ENCODE measurements around the gene BPIFA1. TPM values are rescaled to one million over a fixed set of nuclear protein-coding genes. Genes with fewer than 3 reads are reported as not detected.

Gene BPIFA1
- total RNA-seq, 1 donor from 2014 or later = not detected

- no peak overlapping the region for H3K4me3 Mint-ChIP-seq (ENCODE audit: low read depth)
- H3K4me1 Mint-ChIP-seq (ENCODE audit: low read depth) = no peaks in the 10 kb centered on the region
- peaks cover 70% of the 10 kb centered on the region for H3K27me3 Mint-ChIP-seq
- no peaks in the 10 kb centered on the region for H3K9me3 Mint-ChIP-seq (ENCODE audit: low read depth)
- no peak for DNase-seq (ENCODE audit: low spot score, unreplicated experiment)
- H3K27ac Mint-ChIP-seq = no peak overlapping the region
- no peak for TF ChIP-seq CTCF (IDR thresholded peaks at IDR 0.05; ENCODE audit: unreplicated experiment)
- no peaks in the 10 kb centered on the region for H3K36me3 Mint-ChIP-seq (ENCODE audit: insufficient read depth)
These were observed 25.4 kb upstream of the BPIFA1 start for GRCh38 chr20:33210371-33210770.

- Mint-ChIP-seq H3K4me1 (ENCODE audit: low read depth) (no peaks in the 10 kb centered on the region), H3K9me3 (ENCODE audit: low read depth) (no peaks in the 10 kb centered on the region), H3K4me3 (ENCODE audit: low read depth) (no peak overlapping the region), H3K27me3 (peaks cover 66% of the 10 kb centered on the region), H3K36me3 (ENCODE audit: insufficient read depth) (no peaks in the 10 kb centered on the region), H3K27ac (no peak overlapping the region)
- peak; percentile 58 for DNase-seq (ENCODE audit: low spot score, unreplicated experiment)
- peak; percentile 81 for TF ChIP-seq CTCF (IDR thresholded peaks at IDR 0.05; ENCODE audit: unreplicated experiment)
These were observed 23.9 kb upstream of the BPIFA1 start for GRCh38 chr20:33211817-33212424.

- TF ChIP-seq CTCF (IDR thresholded peaks at IDR 0.05; ENCODE audit: unreplicated experiment) = no peak
- Mint-ChIP-seq H3K4me1 (ENCODE audit: low read depth) (no peaks in the 10 kb centered on the region), H3K27ac (no peak within 1 kb of the TSS), H3K9me3 (ENCODE audit: low read depth) (no peaks in the 10 kb centered on the region), H3K36me3 (ENCODE audit: insufficient read depth) (no peaks in the 10 kb centered on the region), H3K27me3 (peaks cover 37% of the 10 kb centered on the region), H3K4me3 (ENCODE audit: low read depth) (no peak within 1 kb of the TSS)
- no peak for DNase-seq (ENCODE audit: low spot score, unreplicated experiment)
These were observed 18.7 kb upstream of the BPIFA1 start, which contains the start of gene BPIFA3 for GRCh38 chr20:33217052-33217451. BPIFA3 (plus strand) TSS chr20:33217352; CDS start chr20:33217537, 185 bp downstream.

GRCh38 chr20:33224399-33224798 is 11.4 kb upstream of the BPIFA1 start:
- no peak for DNase-seq (ENCODE audit: low spot score, unreplicated experiment)
- Mint-ChIP-seq H3K4me1 (ENCODE audit: low read depth) (no peaks in the 10 kb centered on the region), H3K4me3 (ENCODE audit: low read depth) (no peak overlapping the region), H3K9me3 (ENCODE audit: low read depth) (no peaks in the 10 kb centered on the region), H3K36me3 (ENCODE audit: insufficient read depth) (no peaks in the 10 kb centered on the region), H3K27me3 (peaks cover 52% of the 10 kb centered on the region), H3K27ac (no peak overlapping the region)
- no peak for TF ChIP-seq CTCF (IDR thresholded peaks at IDR 0.05; ENCODE audit: unreplicated experiment)

- Mint-ChIP-seq H3K27ac (no peak overlapping the region), H3K27me3 (peaks cover 72% of the 10 kb centered on the region), H3K4me3 (ENCODE audit: low read depth) (no peak overlapping the region), H3K36me3 (ENCODE audit: insufficient read depth) (no peaks in the 10 kb centered on the region), H3K4me1 (ENCODE audit: low read depth) (no peaks in the 10 kb centered on the region), H3K9me3 (ENCODE audit: low read depth) (no peaks in the 10 kb centered on the region)
- no peak for DNase-seq (ENCODE audit: low spot score, unreplicated experiment)
- TF ChIP-seq CTCF (IDR thresholded peaks at IDR 0.05; ENCODE audit: unreplicated experiment) = no peak
These were observed 6.0 kb upstream of the BPIFA1 start for GRCh38 chr20:33229843-33230242.
